C4-2B (cell line): ENCODE measurements around the gene TMEM229B.

Source experiments
- ZFX ChIP-seq: fragments of 450-650 bp; IDR thresholded peaks from 2 replicates; pipeline ENCODE4 v1.6.1; 2017
- TF ChIP-seq, protein P1 (sequence below): fragments of 450-650 bp; conservative IDR thresholded peaks from 2 replicates; pipeline ENCODE4 v1.5.1; 2017; ENCODE audit warnings: mild to moderate bottlenecking

DNA sequence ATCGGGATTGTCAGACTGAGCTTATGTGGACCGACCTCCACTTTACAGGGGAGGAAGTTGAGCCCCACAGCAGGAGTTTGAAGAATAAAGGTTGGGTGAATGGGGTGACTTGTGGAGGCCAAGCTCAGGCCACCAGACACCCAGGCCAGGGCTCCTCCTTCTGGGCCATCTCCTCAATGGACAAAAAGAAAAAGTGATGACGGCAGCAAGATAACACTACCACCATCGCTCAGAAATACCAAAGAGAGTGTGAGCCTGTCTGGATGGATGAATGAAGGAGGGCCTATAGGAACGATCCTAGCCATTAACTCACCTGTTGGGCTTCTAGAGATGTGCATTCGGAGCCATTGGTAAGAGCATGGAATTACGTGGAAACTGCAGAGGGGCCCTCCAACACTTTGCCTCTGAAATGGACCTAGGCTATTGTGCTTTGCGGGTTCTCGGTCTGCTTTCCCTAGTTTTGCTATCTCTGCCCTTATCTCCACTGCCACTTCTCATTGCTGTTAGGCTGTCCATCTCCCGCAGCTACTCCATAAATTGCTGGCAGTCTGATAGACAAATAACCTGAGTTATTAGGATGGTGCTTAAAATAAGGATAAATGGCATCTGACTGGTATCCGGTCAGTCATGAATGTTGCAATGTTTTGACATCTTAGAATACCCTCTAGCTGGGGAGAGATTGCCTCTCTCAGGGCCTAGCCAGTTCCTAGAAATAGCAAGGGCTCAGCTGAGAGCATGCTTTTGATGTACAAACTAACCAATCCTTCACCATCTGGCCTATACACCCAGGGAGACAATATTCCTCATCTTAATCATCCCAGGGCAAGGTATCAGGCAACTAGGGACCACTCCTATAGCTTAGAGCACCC, 66.9 kb downstream of the TMEM229B start:
- TF ChIP-seq, protein P1, sequence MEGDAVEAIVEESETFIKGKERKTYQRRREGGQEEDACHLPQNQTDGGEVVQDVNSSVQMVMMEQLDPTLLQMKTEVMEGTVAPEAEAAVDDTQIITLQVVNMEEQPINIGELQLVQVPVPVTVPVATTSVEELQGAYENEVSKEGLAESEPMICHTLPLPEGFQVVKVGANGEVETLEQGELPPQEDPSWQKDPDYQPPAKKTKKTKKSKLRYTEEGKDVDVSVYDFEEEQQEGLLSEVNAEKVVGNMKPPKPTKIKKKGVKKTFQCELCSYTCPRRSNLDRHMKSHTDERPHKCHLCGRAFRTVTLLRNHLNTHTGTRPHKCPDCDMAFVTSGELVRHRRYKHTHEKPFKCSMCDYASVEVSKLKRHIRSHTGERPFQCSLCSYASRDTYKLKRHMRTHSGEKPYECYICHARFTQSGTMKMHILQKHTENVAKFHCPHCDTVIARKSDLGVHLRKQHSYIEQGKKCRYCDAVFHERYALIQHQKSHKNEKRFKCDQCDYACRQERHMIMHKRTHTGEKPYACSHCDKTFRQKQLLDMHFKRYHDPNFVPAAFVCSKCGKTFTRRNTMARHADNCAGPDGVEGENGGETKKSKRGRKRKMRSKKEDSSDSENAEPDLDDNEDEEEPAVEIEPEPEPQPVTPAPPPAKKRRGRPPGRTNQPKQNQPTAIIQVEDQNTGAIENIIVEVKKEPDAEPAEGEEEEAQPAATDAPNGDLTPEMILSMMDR: no peak
- no peak for TF ChIP-seq ZFX
